ENCODE data around the gene ZCCHC14. TPM values are rescaled to one million over a fixed set of nuclear protein-coding genes. Genes with fewer than 3 reads are reported as not detected.

Gene ZCCHC14
- total RNA-seq, 1 experiment from 2014 or later = 37.8 TPM

DNA sequence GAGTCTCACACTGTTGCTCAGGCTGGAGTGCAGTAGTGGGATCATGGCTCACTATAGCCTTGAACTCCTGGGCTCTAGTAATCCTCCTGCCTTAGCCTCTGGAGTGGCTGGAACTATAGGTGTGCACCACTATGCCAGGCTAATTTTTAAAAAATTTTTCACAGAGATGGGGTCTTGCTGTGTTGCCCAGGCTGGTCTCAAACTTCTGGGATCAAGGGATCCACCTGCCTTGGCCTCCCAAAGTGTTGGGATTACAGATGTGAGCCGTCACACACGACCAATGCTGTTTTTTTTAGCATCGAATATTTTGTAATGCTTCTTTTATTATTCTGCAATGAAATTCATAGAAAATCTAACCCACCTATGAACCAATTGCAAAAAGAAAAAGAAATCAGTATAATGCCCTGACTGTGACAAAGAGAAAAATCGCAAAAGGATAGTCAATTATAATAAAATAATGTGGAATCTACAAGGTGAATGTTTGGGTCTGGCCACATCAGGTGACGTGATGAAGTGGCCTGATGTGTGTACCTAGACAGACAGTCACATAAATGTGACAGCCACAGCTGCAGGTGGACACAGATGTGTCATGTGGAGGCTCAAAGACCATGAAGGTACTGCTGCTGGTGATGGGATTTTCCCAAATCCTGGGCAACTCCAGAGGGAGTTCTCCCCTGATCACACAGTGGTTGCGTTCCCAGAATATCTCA is 33.6 kb upstream of the ZCCHC14 start:
- Histone ChIP-seq H3K4me3 (replicated peaks in 1 of 2; ENCODE audit: low read depth in 1 of 2, low read length in 2 of 2) (no peak overlapping the region), H3K27ac (ENCODE audit: low read depth, low read length) (no peak overlapping the region), H2AFZ (ENCODE audit: low read depth, low read length, poor library complexity, severe bottlenecking) (no peak overlapping the region), H3K27me3 (ENCODE audit: insufficient read depth, low read length) (peaks cover 17% of the 10 kb centered on the region; the same call in 1 of the 2 replicates), H3K4me2 (ENCODE audit: low read length) (no peak overlapping the region), H4K20me1 (ENCODE audit: insufficient read depth) (no peaks in the 10 kb centered on the region), H3K9me2 (ENCODE audit: insufficient read depth) (no peaks in the 10 kb centered on the region), H3K9me3 (ENCODE audit: control insufficient read depth in 1 of 2, insufficient read depth in 1 of 2, low read depth in 1 of 2, low read length in 2 of 2) (peaks cover 0 to 3% of the 10 kb centered on the region in 2 experiments; a peak in 1 of 4 replicates), H3K79me2 (ENCODE audit: insufficient read depth, low read length) (no peaks in the 10 kb centered on the region), H3K4me1 (ENCODE audit: control insufficient read depth in 1 of 2, insufficient read depth in 2 of 2, low read length in 2 of 2) (peaks cover 0 to 4% of the 10 kb centered on the region in 2 experiments; a peak in 1 of 4 replicates), H3K36me3 (ENCODE audit: control insufficient read depth in 1 of 2, insufficient read depth in 2 of 2, low read length in 2 of 2) (no peaks in the 10 kb centered on the region), H3K9ac (ENCODE audit: low read length) (no peak overlapping the region)
- no TSS peak for BruUV-seq (replicated peaks)
- DNase-seq (ENCODE audit: low read depth, low spot score) (no peak), ATAC-seq (no peak)
- RAD21 ChIA-PET (ENCODE audit: low non-redundant PET in 1 of 2, low total read pairs in 2 of 2, uncharacterized antibody in 2 of 2, unreplicated experiment in 2 of 2) = no interaction called here
- TF ChIP-seq, protein P1, sequence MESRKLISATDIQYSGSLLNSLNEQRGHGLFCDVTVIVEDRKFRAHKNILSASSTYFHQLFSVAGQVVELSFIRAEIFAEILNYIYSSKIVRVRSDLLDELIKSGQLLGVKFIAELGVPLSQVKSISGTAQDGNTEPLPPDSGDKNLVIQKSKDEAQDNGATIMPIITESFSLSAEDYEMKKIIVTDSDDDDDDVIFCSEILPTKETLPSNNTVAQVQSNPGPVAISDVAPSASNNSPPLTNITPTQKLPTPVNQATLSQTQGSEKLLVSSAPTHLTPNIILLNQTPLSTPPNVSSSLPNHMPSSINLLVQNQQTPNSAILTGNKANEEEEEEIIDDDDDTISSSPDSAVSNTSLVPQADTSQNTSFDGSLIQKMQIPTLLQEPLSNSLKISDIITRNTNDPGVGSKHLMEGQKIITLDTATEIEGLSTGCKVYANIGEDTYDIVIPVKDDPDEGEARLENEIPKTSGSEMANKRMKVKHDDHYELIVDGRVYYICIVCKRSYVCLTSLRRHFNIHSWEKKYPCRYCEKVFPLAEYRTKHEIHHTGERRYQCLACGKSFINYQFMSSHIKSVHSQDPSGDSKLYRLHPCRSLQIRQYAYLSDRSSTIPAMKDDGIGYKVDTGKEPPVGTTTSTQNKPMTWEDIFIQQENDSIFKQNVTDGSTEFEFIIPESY (IDR thresholded peaks at IDR 0.05; ENCODE audit: extremely low read depth, insufficient replicate concordance, low read length) = no peak
- TF ChIP-seq ZNF274 (IDR thresholded peaks at IDR 0.05; ENCODE audit: low read depth, low read length) (no peak), POLR2AphosphoS5 (IDR thresholded peaks at IDR 0.05; ENCODE audit: low read depth, low read length) (no peak), EZH2 (IDR thresholded peaks at IDR 0.05) (no peak), FOSL1 (IDR thresholded peaks at IDR 0.05; ENCODE audit: low read depth) (no peak), RAD21 (IDR thresholded peaks at IDR 0.05; ENCODE audit: low read depth) (no peak), TCF7L2 (IDR thresholded peaks at IDR 0.05; ENCODE audit: borderline replicate concordance, extremely low read depth, insufficient read depth, insufficient read length) (no peak), YY1 (IDR thresholded peaks at IDR 0.05; ENCODE audit: extremely low read depth, insufficient replicate concordance, low read depth, low read length) (no peak), SP1 (IDR thresholded peaks at IDR 0.05; ENCODE audit: low read depth) (no peak), SIN3A (IDR thresholded peaks at IDR 0.05; ENCODE audit: low read depth) (no peak), ELF1 (IDR thresholded peaks at IDR 0.05; ENCODE audit: borderline replicate concordance, low read depth) (no peak), SRF (IDR thresholded peaks at IDR 0.05; ENCODE audit: low read depth) (no peak)
- TF ChIP-seq, protein P2, sequence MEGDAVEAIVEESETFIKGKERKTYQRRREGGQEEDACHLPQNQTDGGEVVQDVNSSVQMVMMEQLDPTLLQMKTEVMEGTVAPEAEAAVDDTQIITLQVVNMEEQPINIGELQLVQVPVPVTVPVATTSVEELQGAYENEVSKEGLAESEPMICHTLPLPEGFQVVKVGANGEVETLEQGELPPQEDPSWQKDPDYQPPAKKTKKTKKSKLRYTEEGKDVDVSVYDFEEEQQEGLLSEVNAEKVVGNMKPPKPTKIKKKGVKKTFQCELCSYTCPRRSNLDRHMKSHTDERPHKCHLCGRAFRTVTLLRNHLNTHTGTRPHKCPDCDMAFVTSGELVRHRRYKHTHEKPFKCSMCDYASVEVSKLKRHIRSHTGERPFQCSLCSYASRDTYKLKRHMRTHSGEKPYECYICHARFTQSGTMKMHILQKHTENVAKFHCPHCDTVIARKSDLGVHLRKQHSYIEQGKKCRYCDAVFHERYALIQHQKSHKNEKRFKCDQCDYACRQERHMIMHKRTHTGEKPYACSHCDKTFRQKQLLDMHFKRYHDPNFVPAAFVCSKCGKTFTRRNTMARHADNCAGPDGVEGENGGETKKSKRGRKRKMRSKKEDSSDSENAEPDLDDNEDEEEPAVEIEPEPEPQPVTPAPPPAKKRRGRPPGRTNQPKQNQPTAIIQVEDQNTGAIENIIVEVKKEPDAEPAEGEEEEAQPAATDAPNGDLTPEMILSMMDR (IDR thresholded peaks at IDR 0.05 in 2 of 3, conservative IDR thresholded peaks at IDR 0.05 in 1 of 3; ENCODE audit: borderline replicate concordance in 1 of 3, insufficient read depth in 1 of 3, low read depth in 2 of 3, low read length in 2 of 3) = no peak
- intact Hi-C loops (cut with micrococcal nuclease) = no loop called here
- CTCF ChIA-PET = no interaction called here
- POLR2A ChIA-PET = no interaction called here

Measured in HCT116 (cell line).